Measurements from ENCODE around the gene JAG1.
"Not testable (repeated sequence)": the region's sequence is repeated elsewhere in the genome, so short reads cannot be mapped to it uniquely, and the experiment has no call there.

DNA sequence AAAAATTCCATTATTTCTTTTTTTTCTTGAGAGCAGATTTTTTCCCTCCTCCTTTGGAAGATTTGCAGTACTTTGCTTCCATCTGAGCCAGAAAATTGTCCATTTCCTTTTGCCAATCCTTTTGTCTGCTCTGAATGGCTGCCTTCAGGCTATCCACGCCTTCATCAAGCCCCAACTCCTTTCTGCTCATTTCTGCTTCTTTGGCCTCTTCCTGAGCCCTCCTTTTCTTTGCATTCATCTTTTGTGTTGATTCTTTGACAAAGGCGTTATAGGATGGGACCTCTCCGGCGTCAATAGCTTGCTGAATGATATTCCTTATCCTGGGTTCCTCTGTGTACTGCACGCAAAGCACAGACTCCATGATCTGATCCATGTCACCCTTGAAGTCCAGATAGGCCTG is 60.4 kb downstream of the JAG1 start:
- TF ChIP-seq, protein P1, sequence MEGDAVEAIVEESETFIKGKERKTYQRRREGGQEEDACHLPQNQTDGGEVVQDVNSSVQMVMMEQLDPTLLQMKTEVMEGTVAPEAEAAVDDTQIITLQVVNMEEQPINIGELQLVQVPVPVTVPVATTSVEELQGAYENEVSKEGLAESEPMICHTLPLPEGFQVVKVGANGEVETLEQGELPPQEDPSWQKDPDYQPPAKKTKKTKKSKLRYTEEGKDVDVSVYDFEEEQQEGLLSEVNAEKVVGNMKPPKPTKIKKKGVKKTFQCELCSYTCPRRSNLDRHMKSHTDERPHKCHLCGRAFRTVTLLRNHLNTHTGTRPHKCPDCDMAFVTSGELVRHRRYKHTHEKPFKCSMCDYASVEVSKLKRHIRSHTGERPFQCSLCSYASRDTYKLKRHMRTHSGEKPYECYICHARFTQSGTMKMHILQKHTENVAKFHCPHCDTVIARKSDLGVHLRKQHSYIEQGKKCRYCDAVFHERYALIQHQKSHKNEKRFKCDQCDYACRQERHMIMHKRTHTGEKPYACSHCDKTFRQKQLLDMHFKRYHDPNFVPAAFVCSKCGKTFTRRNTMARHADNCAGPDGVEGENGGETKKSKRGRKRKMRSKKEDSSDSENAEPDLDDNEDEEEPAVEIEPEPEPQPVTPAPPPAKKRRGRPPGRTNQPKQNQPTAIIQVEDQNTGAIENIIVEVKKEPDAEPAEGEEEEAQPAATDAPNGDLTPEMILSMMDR (IDR thresholded peaks at IDR 0.05): not testable (repeated sequence)
- not testable (repeated sequence) for TF ChIP-seq POLR2A (IDR thresholded peaks at IDR 0.05)
